Esophagus squamous epithelium (tissue), 4 donors: Measurements from ENCODE around the gene NMU.

Source experiments
- POLR2A ChIP-seq, 4 donors: fragments of 450-650 bp; IDR thresholded peaks; one replicate each; pipeline ENCODE4 v1.6.1; 2017; ENCODE audit warnings: antibody characterized with exemption in 4 of 4, mild to moderate bottlenecking in 4 of 4, moderate library complexity in 3 of 4
- TF ChIP-seq, protein P1 (sequence below), 6 experiments: fragments of 450-650 bp in 4 of 6; fragments of 200-600 bp in 2 of 6; sonication (generic) in 2 of 6; IDR thresholded peaks; one replicate each; pipeline ENCODE4 v1.5.1; 2016 to 2019; ENCODE audit warnings: antibody characterized with exemption in 6 of 6, mild to moderate bottlenecking in 4 of 6, moderate library complexity in 4 of 6

DNA sequence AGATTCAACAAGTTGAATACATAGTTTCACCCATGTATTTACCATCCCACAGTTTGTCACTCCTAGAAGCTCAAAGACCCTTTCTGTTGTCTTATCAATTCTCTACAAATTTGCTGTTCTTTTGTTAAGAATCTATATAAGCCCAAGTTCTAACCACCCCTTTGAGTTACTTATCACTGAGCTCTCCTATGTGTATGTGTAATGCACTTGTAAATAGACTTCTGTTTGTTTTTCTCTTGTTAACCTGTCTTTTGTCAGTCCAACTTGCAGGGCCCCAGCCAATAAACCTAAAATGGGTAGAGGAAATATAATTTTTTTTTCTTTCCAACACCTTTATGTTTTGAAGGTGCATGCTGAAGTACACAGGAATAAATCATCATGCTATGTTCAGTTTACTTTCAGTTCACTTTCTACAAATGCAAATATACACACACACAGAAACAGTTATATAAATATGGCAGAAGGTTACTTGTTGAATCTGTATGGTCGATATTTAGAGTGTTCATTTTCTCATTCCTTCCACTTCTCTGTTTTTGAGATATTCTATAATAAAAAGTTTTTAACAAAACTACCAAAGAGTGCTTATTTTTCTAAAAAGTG is 67.1 kb downstream of the NMU start:
- TF ChIP-seq, protein P1, sequence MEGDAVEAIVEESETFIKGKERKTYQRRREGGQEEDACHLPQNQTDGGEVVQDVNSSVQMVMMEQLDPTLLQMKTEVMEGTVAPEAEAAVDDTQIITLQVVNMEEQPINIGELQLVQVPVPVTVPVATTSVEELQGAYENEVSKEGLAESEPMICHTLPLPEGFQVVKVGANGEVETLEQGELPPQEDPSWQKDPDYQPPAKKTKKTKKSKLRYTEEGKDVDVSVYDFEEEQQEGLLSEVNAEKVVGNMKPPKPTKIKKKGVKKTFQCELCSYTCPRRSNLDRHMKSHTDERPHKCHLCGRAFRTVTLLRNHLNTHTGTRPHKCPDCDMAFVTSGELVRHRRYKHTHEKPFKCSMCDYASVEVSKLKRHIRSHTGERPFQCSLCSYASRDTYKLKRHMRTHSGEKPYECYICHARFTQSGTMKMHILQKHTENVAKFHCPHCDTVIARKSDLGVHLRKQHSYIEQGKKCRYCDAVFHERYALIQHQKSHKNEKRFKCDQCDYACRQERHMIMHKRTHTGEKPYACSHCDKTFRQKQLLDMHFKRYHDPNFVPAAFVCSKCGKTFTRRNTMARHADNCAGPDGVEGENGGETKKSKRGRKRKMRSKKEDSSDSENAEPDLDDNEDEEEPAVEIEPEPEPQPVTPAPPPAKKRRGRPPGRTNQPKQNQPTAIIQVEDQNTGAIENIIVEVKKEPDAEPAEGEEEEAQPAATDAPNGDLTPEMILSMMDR (IDR thresholded peaks at IDR 0.05): no peak
- TF ChIP-seq POLR2A (IDR thresholded peaks at IDR 0.05): no peak
